ENCODE results near the gene CADPS.

The CADPS gene

DNA sequence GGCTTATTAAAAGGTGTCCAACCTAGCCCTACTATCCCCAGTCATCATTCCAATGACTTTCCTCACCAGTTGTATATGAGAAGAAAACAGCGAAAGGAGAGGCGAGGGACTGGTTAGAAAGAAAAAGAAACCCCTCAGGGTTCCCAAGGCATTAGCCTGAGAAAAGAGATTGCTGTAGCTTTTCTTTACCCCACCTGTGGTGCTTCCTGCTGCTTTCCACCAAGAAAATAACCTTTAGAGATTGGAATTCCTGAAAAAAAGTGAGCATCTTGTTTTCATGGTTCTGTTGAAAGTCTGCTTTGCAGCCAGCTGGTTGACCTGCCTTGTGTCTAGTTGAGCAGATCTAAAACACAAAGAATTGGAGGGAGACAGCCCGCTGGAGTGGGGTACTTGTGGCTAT, 196.4 kb downstream of the CADPS start:
- no peak for DNase-seq

- no peak for DNase-seq
These were observed 197.3 kb downstream of the CADPS start for GRCh38 chr3:62677926-62678325.

DNA sequence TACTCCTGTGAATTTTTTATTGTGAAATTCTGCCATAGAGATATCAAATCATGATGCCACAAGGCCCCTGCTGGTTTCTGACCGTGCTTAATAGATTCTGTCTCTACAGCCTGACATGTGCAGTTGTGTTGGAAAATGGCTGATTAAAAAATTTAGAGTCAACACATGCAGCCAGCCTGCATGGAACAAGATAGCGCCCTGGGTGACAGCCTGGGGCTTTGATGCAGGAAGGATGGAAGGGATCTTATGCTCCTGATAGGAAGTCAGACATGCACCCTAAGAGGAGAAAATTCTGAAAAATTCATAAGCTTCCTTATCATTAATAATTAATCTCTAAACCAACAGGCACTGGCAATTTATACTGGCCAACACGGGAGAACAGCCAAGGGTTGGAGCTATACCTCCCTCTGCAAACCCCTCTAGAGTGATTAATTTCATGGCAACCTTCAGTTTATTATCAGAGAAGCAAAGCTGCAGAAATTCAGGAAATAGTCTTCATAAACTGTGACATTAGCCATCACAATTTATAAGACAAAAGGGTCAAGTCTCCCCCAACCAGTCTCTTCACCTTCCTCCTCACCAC, 198.4 kb downstream of the CADPS start:
- DNase-seq, result no peak

- DNase-seq, result no peak
These were observed 199.7 kb downstream of the CADPS start for GRCh38 chr3:62675492-62675891.

DNA sequence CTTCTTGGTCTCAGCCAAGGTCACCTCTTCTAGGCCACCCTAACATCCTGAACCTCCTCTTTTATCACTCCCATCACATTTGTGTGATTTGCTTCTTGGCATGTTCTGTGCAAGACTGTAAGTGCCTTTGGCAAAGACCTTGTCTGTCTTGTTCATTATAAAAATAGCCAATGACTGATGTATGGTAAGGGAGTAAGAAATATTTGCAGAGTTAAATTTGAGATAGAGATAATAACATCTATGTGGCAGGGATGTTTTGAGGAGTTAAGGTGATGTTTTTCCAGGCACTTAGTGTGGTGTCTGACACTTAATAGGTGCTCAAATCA, 202.3 kb downstream of the CADPS start:
- DNase-seq, result no peak

GRCh38 chr3:62672270-62672987, 202.8 kb downstream of the CADPS start:
- no peak for DNase-seq

- DNase-seq, result no peak
These were observed 204.9 kb downstream of the CADPS start for GRCh38 chr3:62670351-62670750.

DNA sequence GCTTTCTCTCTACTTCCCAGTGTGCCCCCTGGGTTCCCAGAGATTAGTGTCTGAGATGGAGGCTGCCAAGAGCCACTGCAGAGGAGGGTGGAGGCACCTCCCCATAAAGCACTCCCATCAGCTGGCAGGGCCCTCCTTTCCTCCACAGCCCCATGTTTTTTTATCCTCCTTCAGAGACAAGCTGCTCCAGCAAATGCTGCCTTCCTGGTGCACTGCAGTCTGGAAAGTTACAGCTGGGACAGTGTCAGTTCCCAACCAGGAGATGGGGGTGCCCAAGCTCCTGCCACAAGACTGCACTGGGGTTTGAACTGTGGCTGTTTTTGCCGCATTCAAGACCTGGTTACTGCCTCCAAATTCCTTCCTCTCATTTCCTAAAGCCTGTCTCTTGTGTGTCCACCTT, 206.1 kb downstream of the CADPS start:
- DNase-seq, result no peak

- DNase-seq, result no peak
These were observed 207.5 kb downstream of the CADPS start for GRCh38 chr3:62667714-62668113.

DNA sequence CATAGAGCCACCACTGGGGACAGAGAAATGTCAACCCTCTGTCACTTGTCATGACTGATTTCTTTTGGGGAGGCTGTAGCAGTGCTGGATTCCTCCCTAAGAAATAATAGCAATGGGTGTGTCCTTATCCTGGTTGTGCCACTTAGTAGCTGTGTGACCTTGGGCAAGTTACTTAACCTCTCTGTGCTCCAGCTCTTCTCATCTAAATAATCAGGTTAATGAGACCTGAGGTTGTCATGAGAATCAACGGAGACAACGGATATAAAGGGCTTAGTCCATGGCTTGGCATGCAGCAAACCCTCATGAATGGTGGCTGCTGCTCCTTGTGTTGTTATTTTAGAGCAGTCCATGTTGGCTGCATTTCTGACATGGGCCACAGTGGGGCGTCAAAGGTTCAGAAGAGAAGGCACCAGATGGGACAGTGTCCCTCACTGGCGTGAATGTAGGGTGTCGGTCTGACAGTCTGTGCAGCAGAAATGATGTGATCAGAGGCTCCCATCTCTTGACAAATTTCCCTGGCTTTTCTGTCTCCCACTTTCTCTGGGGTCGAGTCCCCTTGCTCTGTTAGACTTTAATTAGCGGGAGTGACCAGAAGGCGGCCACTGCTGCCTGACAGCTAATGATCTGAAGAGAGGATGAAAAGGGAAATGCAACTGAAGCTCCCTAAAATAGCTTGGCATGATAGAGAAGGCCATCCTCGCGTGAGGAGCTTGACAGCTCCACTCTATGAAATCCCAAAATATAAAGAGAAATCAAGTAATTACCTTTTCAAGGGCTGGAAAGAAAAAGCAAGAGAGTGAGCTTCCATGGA, 209.4 kb downstream of the CADPS start:
- peak in 1 of 5 experiments; percentile 24 for DNase-seq

- no peak for DNase-seq
These were observed 212.5 kb downstream of the CADPS start for GRCh38 chr3:62662677-62663076.

DNA sequence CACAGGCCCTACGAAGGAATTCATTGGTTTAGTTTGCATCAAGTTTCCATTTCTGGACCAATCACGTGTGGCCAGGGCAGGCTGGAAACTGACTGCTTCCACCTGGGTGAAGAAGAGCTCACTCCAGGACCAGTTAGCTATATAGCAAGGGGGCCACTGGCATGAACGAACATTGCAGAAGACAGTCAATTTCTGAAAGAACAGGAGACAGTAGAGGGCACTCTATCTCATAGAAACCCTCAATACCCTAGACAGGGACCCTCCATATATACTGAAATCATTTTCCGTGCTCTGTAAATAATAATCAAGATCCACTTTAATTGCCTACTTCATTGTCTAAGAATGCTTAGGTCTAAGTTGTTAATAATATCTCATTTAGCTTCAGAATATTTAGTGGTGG, 215.6 kb downstream of the CADPS start:
- DNase-seq, result no peak

DNA sequence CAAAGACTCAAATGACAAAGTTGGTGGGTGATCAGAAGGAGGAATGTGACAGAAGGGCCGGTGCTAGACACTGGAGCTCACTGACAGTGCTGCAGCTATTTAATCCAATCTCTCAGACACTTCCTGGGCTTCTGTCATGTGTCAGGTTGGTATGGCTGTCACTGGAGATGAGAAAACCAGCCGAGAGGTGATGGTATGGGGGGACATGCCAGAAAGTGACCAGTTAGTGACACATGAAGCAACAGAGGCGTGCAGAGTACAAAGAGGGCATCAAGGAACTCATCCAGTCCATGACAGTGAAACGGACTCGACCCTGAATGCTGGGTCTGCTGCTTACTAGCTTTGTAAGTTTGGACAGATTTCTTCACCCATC, 219.5 kb downstream of the CADPS start:
- DNase-seq, result no peak

DNA sequence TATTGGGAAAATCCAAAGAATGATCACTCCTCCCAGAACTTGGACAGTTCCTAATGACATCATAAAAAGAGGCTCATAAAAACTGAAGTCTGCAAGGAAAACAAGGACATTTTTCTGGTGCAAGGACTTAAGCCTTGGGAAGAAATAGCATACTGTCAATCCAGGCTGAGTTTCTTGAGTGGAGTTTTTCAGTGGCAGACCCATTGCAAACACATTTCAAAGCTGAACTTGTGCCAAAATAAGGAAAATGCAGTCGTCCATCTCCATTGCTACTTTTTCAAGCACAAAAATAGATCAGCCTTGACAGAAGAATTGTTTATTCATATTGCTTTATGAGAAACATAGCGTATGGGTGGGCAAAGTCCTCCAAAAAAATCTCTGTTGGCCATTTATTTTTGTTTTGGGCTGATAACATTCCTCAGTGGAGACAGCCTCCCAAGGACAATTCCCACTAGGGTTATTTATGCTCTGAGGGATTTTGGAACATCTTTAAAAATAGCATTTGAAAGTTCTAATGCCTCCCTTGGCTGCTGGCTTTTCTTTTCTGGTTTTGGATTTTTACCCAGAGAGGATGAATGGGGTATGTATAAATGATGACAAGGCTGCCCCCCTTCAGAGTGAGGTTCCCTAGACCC, 220.0 kb downstream of the CADPS start:
- no peak for DNase-seq

GRCh38 chr3:62653796-62654195, 221.4 kb downstream of the CADPS start:
- DNase-seq, result no peak

DNA sequence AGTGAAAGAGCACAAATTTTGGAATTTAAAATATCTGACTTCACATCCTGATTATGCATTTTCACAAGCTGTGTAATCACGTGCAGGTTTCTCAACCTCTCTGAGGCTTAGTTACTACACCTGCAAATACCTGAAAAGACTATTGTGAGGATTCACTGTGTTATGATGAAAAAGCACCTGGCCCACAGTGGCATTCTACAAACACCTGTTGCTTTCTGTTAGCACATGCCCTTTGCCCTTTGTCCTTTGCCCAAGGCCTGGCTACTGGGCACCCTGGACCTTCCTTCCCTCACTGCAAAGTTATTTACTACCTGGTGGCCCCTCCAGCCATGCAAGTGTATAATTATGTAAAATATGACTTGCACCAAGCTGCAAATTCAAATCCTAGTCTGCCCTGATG, 227.5 kb downstream of the CADPS start:
- no peak for DNase-seq

GRCh38 chr3:62644493-62644892, 230.7 kb downstream of the CADPS start:
- no peak for DNase-seq

GRCh38 chr3:62638316-62638715, 236.9 kb downstream of the CADPS start:
- no peak for DNase-seq

DNA sequence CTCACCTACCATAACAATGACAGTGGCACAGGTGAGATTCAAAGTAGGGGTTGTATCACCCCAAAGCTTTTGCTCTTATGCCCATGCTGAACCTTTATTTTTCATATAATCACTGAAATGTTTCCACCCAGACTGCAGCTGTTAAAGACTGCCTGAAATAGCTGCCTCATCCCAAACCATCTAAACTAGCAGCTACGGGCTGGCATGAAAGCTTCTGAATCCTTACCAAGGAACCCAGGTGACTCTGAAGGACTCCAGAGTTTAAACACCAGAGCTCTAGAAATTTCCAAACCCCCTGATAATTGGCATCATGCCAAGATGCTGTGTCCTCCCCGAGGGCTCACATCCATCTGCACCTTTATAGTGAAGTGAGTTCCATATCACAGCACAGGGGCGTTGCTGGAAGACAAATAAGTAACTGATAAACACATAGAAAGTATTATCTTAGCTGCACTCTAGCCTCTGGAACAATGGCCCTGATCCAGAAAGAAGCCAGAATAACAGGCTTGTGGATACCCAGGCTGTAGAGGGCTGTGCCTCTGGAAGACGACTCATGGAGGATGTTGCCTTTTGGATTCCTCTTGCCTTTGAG, 238.9 kb downstream of the CADPS start:
- DNase-seq, result no peak

DNA sequence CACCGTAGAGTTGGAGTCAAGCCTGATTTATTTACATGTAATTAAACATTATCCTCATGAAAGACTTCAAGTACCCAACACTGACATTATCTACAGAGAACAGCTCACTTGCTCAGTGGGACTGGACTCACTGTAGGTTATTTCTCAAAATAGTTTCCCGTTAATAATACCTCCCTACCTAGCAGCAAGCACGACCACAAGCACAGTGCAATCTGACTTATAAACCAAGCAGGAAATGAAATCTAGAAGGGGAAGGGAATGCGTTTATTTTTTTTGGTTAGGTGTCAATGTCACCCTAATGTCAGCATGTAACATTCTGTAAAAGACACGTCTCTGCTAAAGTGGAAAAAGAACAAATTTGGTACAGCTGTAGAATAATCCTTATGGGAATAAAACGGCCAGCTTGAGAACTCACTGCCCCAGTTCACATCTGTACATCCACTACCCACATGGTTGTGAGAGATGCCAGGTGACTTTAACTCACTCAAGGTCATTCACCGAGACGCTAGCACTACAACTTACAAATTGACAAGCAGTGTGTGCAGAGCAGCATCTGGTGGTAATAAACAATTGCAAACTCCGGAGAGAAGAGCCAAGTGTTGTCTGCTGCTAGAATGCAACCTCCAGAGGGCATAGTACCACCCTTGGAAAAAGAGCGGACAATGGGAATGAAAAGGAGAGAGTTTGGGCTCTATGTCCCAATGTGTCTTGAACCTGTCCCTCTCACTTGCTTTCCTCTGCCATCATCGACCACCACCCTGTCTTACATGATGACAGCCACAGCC, 242.5 kb downstream of the CADPS start:
- DNase-seq, result no peak

DNA sequence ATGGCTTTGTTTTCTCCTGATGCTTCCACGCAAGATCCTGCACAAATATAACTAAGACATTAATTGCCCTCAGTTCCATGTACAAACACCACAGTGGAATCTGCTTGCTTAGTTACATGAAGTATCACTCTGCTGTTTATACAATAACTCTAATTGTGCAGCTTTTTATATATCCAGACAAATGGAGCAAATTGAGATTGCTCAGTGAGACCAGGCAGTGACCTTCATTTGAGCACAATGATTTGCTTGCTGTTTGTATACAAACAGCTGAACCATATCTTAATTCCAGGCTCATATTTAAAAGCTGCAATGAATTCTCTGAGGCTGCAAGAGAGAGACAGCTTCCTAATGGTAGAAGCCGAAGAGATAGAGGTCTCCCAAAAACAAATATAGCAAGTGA, 243.7 kb downstream of the CADPS start:
- no peak for DNase-seq

GRCh38 chr3:62630664-62631063, 244.6 kb downstream of the CADPS start:
- no peak for DNase-seq

- DNase-seq, result no peak
These were observed 249.9 kb downstream of the CADPS start for GRCh38 chr3:62625268-62625667.
